ENCODE data around the gene PAIP2.

DNA sequence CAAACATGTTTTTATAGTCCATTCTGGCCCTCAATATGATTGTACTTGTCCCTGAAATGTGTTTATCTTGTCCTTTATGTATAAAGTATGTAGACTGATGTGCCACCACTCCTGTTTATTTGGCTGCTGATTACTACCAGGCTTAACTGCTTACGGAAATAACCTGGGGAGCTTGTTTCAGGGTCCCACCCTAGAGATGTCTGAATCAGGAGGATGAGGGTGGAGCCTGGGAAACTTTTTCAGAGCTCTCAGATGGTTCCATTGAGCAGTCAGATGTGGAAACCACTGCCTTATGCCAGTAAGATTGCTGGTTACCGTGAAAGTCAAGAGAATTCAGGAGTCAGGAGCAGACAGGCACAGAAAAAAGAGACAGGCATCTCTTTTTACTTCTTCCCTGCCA lies 22.3 kb downstream of the PAIP2 start:
- TF ChIP-seq, protein P1, sequence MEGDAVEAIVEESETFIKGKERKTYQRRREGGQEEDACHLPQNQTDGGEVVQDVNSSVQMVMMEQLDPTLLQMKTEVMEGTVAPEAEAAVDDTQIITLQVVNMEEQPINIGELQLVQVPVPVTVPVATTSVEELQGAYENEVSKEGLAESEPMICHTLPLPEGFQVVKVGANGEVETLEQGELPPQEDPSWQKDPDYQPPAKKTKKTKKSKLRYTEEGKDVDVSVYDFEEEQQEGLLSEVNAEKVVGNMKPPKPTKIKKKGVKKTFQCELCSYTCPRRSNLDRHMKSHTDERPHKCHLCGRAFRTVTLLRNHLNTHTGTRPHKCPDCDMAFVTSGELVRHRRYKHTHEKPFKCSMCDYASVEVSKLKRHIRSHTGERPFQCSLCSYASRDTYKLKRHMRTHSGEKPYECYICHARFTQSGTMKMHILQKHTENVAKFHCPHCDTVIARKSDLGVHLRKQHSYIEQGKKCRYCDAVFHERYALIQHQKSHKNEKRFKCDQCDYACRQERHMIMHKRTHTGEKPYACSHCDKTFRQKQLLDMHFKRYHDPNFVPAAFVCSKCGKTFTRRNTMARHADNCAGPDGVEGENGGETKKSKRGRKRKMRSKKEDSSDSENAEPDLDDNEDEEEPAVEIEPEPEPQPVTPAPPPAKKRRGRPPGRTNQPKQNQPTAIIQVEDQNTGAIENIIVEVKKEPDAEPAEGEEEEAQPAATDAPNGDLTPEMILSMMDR (IDR thresholded peaks at IDR 0.05) = no peak
- no peak for TF ChIP-seq POLR2AphosphoS5 (IDR thresholded peaks at IDR 0.05; ENCODE audit: low read depth, low read length)

Data from Panc1 (cell line).